NCI-H2029 (cell line): ENCODE measurements around the gene SKAP1.

ENCODE experiments used
- DNase-seq: peaks from one replicate; lab custom pipeline; 2025; lab: John Stamatoyannopoulos, UW

The SKAP1 gene

DNA sequence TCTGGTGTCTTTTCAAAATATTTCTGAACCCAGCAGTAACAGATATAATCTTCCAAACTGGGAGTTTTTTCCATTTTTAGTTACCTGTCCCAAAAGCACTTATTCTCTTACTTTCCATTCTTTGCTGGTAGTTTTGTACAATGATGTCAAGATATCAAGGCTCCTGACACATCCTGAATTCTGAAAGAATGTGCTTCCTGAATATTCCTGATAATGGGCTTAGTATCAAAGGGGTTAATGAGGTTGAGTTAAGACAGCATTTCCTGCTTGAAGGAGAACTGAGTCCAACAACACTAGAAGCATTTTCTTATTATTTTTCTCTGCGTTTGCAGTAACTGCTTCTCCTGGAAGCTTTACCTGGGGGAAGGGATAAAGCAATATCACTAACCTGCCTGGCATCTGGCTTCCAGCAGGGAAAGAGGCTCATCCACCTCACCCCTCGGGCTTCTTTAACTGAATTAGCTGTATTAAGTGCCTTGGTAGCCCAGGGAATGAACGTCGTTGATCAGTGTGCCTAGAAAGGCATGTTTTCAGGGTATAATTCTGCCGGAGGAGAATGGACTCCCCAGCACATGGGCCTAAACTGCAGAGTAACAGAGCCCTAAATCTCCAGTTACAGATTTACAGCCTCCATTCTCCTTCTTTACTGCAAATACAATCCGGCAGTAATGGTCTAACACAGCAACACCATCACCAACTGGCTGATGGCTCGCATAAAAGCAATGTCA, 188.1 kb downstream of the SKAP1 start:
- DNase-seq, result no peak

DNA sequence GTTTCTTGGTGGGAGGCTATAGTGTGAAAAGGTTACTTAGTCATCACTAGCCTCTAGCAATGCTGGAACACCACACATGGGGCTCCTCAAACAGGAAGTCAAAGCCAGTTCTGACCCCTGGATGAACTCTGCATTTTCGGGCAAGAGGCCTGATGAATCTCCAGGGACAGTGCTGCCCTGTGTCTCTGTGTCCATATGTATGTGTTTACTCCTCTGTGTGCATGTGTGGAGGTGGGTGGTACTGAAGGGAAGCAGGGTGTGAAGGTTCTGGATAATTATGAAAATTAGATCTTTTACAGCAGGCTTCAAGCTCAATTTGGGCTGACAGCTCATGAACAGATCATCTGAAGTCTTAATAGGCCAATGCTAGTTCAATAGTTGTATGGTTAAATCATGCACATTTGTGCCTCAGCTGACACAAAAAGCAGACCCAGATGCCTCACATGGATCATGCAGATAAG, 188.9 kb downstream of the SKAP1 start:
- no peak for DNase-seq

DNA sequence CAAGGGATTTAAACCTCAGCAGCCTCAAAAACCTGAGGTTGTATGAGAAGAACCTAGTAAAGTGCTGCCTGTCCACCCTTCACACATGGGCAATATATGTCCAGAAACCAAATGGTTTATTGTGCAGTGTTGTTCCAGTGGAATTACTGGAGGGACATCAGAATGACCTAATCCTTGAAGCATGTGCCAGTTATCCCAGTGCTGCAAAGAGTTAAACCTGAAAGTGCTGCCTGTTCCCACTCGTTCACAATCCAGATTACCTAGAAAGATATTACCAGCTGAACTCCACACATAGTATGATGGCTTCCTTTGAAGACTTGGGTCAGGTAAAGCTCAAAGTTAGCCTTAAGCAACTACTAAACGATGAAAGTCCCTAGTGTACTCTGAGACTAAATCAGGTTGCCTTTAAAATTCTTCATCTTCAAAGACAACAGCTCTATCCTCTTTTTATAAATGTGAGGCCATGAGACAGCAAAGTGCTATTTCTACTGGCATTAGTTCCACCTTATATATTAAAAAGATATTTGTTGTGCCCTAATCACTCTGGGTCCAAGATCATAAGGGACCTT, 189.4 kb downstream of the SKAP1 start:
- DNase-seq, result no peak

DNA sequence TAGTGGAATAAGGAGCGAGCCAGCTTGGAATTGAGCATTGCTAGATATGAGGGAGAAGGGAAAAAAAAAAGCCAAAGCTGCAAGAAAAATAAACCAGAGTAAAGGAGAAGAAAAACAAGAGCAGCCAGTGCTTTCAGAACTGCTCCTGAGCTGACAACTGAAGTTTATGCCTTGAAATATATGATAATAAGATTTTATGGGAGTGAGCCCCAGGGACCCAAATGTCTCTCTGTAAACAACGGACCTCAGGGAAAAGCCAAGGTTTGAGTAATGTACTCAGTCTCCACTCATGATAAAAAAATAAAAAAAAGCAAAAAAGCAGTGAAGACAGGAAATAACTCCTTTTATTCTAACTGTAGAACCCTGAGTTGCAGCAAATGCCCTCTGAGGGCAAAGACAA, 189.9 kb downstream of the SKAP1 start:
- no peak for DNase-seq

DNA sequence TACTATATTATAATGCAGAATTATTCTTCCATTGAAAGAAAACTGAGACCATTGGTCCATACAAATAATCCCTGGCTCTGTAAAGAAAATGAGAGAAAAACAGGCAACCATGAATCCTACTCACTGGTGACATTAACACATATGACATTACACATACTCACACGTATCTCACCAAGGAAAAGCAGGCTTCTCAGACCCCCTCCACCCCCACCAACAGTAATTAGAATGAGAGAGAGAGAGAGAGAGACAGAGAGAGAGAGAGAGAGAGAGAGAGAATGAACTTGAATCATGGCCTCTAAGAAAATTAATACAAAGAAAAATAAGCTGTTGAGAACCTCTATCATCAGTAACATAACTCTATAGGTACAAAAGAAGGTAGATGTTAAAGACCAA, 190.4 kb downstream of the SKAP1 start:
- DNase-seq, result no peak

DNA sequence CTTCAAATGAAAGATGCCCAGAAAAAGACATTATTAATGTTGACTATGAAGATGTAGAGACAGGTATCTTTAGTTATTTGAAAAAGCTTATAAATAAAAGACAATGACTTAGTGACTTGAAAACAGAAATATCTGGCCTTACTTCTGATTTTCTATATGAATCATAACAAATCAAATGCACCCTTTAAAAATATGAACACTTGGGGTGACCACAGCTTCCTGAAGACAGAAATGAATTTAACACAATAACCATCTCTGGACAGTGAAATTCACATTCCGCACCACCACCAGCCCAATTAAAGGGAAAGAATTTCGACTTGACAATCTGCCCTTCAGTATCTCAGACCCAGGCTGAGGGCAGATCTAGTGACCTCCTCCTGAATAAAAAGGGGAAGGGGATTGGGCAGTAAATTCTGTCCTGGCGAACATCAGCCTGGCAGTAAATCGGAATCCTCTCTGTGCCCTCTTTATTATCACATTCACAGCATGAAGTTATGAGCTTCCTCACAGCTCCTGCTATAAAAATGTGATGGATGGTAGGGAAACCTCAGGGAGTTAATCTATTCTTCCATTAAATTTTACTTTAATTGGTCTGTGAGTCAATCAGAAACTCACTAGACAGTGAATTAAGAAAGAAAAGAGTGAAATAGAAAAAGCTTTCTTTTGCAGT, 190.9 kb downstream of the SKAP1 start:
- no peak for DNase-seq

DNA sequence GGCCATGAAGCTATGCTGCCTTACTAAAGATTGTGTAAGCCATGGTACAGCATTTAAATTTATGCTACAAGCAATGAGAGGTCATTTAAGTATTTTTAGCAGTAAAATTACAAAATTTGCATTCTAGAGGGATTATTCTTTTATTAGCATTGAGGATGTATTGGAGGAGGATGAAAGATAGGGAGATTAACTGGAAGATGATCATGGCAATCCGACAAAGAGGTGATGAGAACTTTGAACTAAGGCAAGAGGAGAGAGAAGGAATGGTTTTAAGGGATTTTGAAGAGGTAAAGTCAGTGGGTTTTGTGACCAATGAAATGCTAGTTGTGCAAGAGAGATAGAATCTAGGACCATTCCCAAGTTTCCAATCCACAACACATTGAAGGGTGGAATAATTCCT, 192.6 kb downstream of the SKAP1 start:
- no peak for DNase-seq

DNA sequence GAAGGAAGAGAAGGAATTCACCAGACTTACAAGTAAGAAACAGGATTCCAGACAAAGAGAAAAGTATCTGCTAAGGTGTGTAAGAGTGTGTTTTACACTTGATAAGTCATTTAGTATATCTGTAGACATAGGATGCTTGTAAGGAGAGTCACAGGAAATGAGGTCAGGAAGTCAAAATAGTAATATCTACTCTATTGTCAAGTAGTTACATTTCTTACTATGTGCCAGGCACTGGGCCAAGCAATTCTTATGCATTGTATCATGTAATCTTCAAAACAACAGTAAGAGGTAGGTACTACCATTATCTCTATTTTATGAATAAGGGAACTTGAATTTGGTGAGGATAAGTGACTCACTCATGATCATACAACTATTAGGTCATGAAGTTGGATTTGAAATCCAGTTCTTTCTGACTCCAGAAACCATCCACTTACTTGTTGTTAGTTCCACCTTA, 193.3 kb downstream of the SKAP1 start:
- no peak for DNase-seq

DNA sequence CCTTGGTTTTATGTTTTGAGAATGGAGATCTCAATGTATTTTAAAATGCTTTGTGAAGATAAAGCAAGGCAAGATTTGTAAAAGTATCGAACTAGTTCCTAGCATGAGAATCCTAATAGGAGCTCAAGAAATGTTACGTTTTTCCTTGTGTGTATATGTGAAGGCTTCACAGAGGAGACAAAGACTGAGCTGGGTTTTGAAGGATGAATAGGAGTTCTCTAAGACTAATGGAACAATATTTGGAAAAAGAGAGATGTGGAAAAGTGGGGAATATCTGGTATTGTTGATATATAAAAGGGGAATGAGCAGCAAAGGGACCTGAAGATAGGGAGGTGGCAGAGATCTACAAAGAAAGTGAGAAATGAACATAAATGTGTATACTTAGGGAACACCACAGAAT, 195.1 kb downstream of the SKAP1 start:
- no peak for DNase-seq

DNA sequence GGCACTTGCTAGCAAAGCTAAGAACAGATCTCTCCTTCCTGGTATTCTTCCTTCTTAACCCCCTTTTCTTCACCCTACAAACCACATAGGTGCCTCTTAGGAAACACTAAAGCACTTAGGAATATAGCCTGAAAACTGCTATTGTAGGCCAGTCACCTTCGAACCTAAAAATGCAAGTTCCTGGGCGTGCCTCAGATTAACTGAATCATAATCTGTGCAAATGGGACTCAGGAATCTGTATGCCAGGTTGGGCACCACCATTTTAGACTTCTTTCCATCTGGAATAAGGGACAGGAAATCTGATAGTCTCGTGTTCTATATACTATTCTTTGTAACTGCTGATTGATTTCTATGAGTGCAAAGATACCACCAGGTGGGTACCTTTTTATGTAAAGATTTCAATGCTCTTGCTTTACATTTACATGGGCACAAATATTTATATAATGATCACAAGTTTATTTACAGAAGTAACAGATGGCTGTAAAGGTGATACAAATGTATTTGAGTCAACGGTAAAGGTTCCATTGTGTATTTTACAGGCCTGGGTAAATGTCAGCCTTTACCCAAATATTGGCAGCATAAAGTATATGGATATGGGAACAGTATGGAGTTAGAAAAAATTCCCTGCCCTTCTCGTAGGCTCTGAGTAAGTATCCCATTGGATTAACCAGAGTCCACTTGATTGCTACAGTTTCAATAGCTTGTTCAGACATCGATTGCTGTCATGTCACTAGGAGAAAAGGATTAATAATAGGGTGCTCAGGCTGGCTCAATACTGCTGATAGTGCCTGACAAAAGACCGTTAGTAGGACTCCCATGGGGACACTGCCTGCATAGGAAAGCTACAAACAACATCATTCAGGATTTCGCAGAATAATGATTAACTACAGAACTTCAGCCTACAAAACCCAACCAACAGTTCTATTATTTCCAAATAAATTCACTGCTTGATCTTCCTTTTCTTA, 197.7 kb downstream of the SKAP1 start:
- no peak for DNase-seq

DNA sequence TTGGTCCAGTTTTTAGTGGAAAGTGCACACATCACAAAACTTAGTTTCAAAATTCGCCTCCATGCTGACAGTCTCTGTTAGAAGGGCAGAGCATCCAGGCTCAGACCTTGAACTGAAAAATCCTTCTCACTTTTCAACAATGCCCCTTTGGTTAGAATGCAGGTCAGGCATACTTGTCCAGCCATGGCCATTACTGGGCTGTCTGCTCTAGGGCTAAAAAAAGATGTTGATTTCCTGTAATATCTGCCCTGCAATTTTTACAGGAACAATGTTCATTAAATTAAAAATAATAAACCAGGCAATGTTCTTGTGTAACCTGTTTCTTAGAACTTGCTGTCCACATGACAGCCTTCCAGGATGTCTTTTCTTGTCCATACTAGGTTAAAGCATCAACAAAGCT, 200.1 kb downstream of the SKAP1 start:
- DNase-seq, result no peak

DNA sequence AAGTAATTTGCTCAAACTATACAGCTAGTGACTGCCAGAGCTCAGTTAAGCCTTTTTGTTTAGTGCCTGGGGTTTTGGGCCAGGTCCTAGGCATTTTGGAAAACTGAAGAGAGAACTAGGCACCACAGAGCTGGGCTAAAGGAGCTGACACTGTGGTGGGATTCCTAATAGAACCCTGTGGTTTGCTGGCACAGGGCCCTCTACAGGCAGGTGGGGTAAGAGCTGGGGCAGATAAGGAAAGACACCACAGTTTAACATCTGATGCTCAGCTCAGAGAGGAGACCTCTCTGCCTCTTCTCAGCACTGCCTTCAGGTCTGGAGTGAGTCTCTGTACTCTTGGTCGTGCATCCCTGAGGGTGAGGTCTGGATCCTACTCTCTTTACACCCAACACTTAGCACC, 201.3 kb downstream of the SKAP1 start:
- DNase-seq, result no peak

DNA sequence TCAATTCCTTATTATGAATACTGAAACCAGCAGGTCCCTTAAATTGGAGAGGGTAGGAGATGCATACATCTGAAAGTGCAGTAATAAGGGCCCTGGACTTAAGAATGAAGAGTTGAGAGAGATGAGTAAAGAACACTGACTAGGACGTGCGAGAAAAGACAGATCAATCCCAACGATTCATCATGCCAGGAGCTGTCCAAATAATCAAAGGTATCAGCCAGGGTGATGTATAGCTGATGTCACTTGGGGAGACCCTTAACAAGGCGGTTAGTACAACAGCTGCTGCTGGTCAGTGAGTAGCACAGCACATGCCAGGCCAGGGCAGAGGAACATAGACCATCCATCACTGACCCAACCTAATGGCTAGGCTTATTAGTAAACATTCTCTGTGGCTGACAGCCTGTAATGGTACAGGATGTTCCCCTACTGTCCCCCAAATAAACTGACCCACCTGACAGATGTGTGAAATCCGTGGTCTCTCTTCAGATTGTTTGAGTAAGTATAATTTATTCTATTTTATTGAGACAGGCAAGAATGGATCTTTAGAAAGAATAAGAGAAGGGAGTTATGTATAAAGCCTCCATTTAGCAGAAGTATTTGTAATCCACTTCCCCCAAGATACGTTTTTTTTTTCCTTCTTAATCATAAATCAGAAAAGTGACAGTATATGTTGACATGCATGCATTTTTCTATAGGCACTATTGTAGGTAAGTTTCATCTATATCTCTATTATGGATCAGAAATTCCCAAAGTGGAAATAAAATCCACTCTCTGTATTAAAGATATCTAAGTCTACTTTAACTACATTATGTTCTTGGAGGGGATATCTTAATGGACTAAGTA, 204.1 kb downstream of the SKAP1 start:
- no peak for DNase-seq

DNA sequence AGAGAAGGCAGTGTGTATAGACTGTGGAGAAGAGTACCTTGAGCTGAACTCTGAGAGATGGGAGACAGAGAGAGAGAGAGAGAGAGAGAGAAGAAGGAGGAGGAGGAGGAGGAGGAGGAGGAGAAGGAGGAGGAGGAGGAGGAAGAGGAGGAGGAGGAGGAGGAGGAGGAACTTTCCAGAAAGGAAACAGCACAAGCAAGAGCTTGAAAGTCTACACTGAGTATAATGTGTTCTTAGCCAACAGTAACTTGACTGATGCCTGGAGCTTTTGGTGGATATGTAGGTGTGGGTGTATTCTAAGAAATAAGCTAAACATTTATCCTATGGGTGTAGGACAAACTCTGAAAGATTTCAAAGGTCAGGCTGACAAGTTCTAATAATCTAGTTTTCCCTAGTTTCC, 206.1 kb downstream of the SKAP1 start:
- DNase-seq, result no peak

DNA sequence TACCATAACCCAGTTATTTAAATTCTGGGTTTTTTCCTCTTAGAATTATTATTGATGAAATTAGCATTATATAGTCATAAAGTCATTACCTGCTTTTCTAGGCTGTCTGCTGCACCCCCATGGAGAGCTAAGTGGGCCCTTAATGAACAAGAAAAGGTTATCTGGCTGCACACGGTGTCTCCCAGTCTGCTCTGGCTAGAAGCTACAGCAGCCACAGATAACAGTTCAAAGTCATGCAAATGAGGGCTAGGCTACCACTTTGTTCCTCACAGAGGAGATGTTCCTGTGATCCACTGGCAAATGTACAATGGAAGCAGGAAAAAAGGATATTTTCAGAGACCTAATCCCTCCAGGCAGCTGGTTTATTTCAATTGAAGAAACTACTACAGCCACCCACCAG, 210.4 kb downstream of the SKAP1 start:
- DNase-seq, result no peak

DNA sequence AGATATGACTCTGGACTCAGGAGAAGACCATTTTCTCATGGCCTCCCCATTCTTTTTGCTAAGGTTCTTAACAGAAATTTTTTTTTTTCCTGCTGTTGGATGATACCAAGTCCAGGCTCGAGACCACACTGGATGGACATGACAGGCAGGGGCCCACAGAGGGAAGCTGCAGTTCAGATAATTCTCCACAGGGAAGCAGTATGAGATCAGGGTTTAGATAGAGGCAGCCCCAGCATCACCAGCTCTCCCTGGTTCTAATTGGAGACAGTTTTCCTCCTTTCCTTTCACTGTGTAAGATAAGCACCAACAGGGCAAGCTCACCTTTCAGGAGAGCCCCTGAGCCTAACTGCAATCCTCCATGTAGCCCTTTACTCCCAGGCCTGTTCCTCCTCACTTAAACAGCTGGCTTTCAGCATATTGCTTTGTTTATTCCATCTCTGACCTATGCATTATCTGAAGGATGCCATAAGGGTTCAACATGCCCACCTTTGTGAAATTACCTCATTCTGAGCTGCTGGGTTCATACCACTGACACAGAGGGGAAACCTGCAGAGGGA, 214.4 kb downstream of the SKAP1 start:
- DNase-seq, result peak; percentile 24

DNA sequence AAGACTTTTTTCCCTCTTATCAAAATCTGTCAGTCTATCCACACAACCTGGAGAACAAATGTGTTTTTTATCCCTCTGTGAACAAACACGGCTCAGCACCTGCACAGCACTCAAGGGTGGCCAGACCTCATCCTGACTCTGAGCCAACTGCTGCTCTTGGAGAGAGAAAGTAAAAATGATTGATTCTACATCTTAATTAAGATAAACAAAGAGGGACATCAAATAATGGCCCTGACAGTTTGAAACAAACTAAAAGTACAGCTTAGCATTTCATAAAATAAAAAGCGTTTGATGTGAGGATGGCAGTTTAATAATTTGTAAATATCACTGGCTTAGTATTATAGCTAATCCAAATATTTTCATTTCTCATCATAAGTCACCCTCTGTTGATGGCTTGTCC, 216.2 kb downstream of the SKAP1 start:
- DNase-seq, result peak; percentile 41

DNA sequence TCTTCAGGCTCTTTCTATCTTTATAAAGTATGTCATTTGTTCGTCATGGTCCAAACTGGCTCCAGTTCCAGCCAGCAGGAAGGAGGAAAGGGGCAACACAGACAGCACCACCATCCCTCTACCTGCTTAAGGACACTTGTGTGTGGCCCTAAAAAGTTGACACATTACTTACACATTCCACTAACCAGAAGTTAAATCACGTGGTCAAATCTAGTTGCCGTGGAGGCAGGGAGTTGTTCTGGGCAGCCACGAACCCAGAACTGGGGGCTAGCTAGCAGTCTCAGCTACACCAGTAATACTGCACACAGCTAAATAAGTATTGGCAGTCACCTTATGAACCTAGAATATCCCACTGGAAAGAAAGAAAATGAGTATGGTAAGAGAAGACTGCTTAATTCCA, 218.2 kb downstream of the SKAP1 start:
- no peak for DNase-seq

DNA sequence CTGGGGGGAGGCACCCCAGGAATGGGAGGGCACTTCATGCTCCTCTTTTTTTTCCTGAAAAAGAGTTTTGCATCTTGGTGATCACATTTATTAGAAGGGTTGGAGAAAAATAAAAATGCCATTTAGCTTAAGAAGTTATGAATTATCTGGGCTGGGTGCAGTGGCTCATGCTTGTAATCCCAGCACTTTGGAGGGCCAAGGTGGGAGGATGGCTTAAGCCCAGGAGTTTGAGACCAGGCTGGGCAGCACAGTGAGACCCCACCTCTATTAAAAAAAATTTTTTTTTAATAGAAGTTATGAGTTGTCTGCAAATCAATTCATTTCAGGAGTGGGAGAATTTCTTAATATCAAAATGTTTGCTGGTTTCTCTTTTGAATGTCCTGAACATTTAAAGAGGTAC, 219.0 kb downstream of the SKAP1 start:
- DNase-seq, result no peak

DNA sequence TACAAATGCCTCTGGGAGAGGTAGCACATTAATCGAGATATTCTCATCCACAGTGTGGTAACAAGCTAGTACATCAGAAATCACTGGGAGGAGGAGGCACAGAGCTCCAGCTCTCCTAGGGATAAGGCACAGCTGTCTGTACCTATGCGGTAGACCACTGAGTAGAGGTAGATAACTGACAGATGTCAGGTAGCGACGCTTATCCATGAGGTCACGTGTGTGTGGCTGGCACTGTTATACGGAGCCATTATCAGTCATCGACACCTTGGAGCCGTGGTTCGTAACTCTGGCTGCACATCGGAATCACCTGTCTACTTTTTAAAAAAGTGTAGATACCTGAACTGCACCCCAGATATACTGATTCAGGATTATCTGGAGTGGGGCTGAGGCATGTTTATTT, 220.0 kb downstream of the SKAP1 start:
- no peak for DNase-seq
